SK-N-SH treated with all-trans-retinoic acid at 6 μM for 48 hours (cell line): ENCODE measurements around the gene NDUFS4.

Experiments
- ARNTL ChIP-seq: fragments of 450-650 bp; formaldehyde crosslinking; IDR thresholded peaks from 2 replicates; pipeline ENCODE4 v1.5.0; 2020; ENCODE audit warnings: low read depth, mild to moderate bottlenecking, moderate library complexity, borderline replicate concordance
- BACH2 ChIP-seq: fragments of 250-450 bp; sonication (Bioruptor Pico); IDR thresholded peaks from 2 replicates; pipeline ENCODE4 v1.9.0; 2021; ENCODE audit warnings: mild to moderate bottlenecking, borderline replicate concordance
- CSDC2 ChIP-seq: fragments of 250-450 bp; sonication (Bioruptor Pico); IDR thresholded peaks from 2 replicates; pipeline ENCODE4 v1.5.0; 2020; ENCODE audit warnings: mild to moderate bottlenecking, moderate library complexity
- ESRRG ChIP-seq: fragments of 250-450 bp; sonication (Bioruptor Pico); IDR thresholded peaks from 2 replicates; pipeline ENCODE4 v1.6.1; 2021; ENCODE audit warnings: mild to moderate bottlenecking
- PATZ1 ChIP-seq: fragments of 250-450 bp; sonication (Bioruptor Pico); IDR thresholded peaks from 2 replicates; pipeline ENCODE4 v1.8.0; 2020; ENCODE audit warnings: mild to moderate bottlenecking, moderate library complexity, borderline replicate concordance
- RARB ChIP-seq: fragments of 250-450 bp; sonication (Bioruptor Pico); IDR thresholded peaks from 2 replicates; pipeline ENCODE4 v1.8.0; 2021; ENCODE audit warnings: mild to moderate bottlenecking, moderate library complexity
- SNAI2 ChIP-seq: fragments of 250-450 bp; sonication (Bioruptor Pico); IDR thresholded peaks from 2 replicates; pipeline ENCODE4 v1.5.0; 2020; ENCODE audit warnings: mild to moderate bottlenecking, moderate library complexity
- TOX ChIP-seq: fragments of 250-450 bp; sonication (Bioruptor Pico); IDR thresholded peaks from 2 replicates; pipeline ENCODE4 v1.8.0; 2021; ENCODE audit warnings: mild to moderate bottlenecking, moderate library complexity, borderline replicate concordance
- ZNF8 ChIP-seq: fragments of 450-650 bp; formaldehyde crosslinking; IDR thresholded peaks from 2 replicates; pipeline ENCODE4 v1.5.0; 2020; ENCODE audit warnings: mild to moderate bottlenecking, moderate library complexity
- TF ChIP-seq, protein P1 (sequence below): fragments of 250-450 bp; sonication (Bioruptor Pico); IDR thresholded peaks from 2 replicates; pipeline ENCODE4 v1.5.0; 2020; ENCODE audit warnings: mild to moderate bottlenecking, moderate library complexity

DNA sequence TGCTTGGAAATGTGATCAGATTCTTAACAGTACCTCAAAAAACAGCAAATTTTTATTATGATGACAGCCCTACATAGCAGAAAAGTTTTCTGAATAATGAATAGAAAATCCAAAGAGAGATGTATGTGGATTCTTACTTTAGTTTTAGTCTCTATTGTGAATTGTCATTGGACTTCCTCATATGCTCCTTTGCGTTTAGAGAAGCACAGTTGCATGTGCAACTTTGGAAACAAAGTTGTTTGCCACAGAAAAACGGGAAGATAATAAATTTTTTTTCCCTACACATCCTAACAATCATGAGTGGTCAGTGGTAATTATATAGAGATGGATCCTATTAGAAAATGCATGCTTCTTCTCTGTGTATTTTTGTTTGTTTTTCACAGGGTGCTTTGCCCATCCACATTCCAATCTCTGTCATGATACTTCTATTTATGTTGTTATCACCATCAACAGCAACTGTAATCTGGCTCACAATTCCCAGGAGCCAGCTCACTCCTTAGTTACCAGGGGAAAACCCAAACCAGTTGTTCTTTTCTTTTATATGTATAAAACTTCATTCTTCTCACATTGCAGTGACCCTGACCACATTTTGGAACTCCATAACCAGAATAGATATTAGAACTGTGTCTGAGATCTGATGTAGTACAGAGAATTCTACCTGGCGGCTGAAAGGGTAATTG lies 118.7 kb downstream of the NDUFS4 start:
- TF ChIP-seq ARNTL (CRISPR knock-in tag) (no peak), ESRRG (CRISPR knock-in tag) (no peak), BACH2 (CRISPR knock-in tag) (no peak), RARB (no peak), ZNF8 (no peak), PATZ1 (CRISPR knock-in tag) (no peak), SNAI2 (CRISPR knock-in tag) (no peak), TOX (no peak), CSDC2 (no peak)
- TF ChIP-seq, protein P1, sequence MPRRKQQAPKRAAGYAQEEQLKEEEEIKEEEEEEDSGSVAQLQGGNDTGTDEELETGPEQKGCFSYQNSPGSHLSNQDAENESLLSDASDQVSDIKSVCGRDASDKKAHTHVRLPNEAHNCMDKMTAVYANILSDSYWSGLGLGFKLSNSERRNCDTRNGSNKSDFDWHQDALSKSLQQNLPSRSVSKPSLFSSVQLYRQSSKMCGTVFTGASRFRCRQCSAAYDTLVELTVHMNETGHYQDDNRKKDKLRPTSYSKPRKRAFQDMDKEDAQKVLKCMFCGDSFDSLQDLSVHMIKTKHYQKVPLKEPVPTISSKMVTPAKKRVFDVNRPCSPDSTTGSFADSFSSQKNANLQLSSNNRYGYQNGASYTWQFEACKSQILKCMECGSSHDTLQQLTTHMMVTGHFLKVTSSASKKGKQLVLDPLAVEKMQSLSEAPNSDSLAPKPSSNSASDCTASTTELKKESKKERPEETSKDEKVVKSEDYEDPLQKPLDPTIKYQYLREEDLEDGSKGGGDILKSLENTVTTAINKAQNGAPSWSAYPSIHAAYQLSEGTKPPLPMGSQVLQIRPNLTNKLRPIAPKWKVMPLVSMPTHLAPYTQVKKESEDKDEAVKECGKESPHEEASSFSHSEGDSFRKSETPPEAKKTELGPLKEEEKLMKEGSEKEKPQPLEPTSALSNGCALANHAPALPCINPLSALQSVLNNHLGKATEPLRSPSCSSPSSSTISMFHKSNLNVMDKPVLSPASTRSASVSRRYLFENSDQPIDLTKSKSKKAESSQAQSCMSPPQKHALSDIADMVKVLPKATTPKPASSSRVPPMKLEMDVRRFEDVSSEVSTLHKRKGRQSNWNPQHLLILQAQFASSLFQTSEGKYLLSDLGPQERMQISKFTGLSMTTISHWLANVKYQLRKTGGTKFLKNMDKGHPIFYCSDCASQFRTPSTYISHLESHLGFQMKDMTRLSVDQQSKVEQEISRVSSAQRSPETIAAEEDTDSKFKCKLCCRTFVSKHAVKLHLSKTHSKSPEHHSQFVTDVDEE = no peak
